GM23338 (cell line): ENCODE results near the gene SMYD3. TPM values are rescaled to one million over a fixed set of nuclear protein-coding genes. Genes with fewer than 3 reads are reported as not detected.

Experiments
- ATAC-seq: fragments of 200-7000 bp; cut with Tn5 transposase; 3 replicates; pipeline ENCODE4 v1.9.1; 2020
- DNase-seq: peaks from one replicate; pipeline ENCODE4 v3.0.0-alpha.2; 2015; ENCODE audit warnings: low spot score
- H2AFZ ChIP-seq: fragments of 200-600 bp; sonication (generic); 2 replicates; pipeline ENCODE4 v1.8.0; 2016; ENCODE audit warnings: antibody characterized with exemption, mild to moderate bottlenecking, moderate library complexity
- H3F3A ChIP-seq: fragments of 200-600 bp; sonication (generic); replicated peaks from 2 replicates; pipeline ENCODE4 v1.8.0; 2017; ENCODE audit warnings: antibody characterized with exemption, mixed run types, low read depth
- H3K27ac ChIP-seq: fragments of 200-600 bp; sonication (generic); 2 replicates; pipeline ENCODE4 v1.6.1; 2016; ENCODE audit warnings: low read depth
- H3K27me3 ChIP-seq: fragments of 200-600 bp; sonication (generic); 2 replicates; pipeline ENCODE4 v1.8.0; 2016; ENCODE audit warnings: mild to moderate bottlenecking, mixed run types, moderate library complexity; ENCODE audit not compliant: insufficient read depth
- H3K36me3 ChIP-seq: fragments of 200-600 bp; sonication (generic); 2 replicates; pipeline ENCODE4 v1.8.0; 2016; ENCODE audit warnings: mild to moderate bottlenecking; ENCODE audit not compliant: insufficient read depth
- H3K4me1 ChIP-seq: fragments of 200-600 bp; sonication (generic); 2 replicates; pipeline ENCODE4 v1.8.0; 2016; ENCODE audit warnings: mild to moderate bottlenecking, moderate library complexity; ENCODE audit not compliant: insufficient read depth
- H3K4me2 ChIP-seq: fragments of 200-600 bp; sonication (generic); 2 replicates; pipeline ENCODE4 v1.7.1; 2017; ENCODE audit warnings: mixed run types
- H3K4me3 ChIP-seq: fragments of 200-600 bp; sonication (generic); 2 replicates; pipeline ENCODE4 v1.6.1; 2016; ENCODE audit warnings: mixed run types
- H3K79me2 ChIP-seq: fragments of 200-600 bp; sonication (generic); replicated peaks from 2 replicates; pipeline ENCODE4 v1.8.0; 2017; ENCODE audit warnings: mild to moderate bottlenecking; ENCODE audit not compliant: insufficient read depth
- H3K9me2 ChIP-seq: fragments of 200-600 bp; sonication (generic); 2 replicates; pipeline ENCODE4 v1.8.0; 2017; ENCODE audit not compliant: insufficient read depth
- H4K20me1 ChIP-seq: fragments of 200-600 bp; sonication (generic); replicated peaks from 2 replicates; pipeline ENCODE4 v1.8.0; 2017; ENCODE audit warnings: mild to moderate bottlenecking; ENCODE audit not compliant: insufficient read depth
- H3K27ac Mint-ChIP-seq: 2 replicates; pipeline ENCODE4 v1.8.0; 2020; ENCODE audit warnings: inconsistent platforms, mild to moderate bottlenecking, moderate library complexity, mixed read lengths
- H3K27me3 Mint-ChIP-seq: 3 replicates; pipeline ENCODE4 v1.8.0; 2022; ENCODE audit warnings: low read depth, mild to moderate bottlenecking, moderate library complexity, mixed read lengths, inconsistent platforms; ENCODE audit not compliant: insufficient read depth, poor library complexity
- H3K36me3 Mint-ChIP-seq: 3 replicates; pipeline ENCODE4 v1.8.0; 2021; ENCODE audit warnings: low read depth, mild to moderate bottlenecking, inconsistent platforms, moderate library complexity, mixed read lengths
- H3K4me1 Mint-ChIP-seq: 3 replicates; pipeline ENCODE4 v1.8.0; 2020; ENCODE audit warnings: mild to moderate bottlenecking, inconsistent platforms, mixed read lengths
- H3K4me3 Mint-ChIP-seq: 3 replicates; pipeline ENCODE4 v1.8.0; 2021; ENCODE audit warnings: moderate library complexity, mild to moderate bottlenecking, inconsistent platforms, mixed read lengths
- H3K9me3 Mint-ChIP-seq: 3 replicates; pipeline ENCODE4 v1.8.0; 2020; ENCODE audit warnings: moderate library complexity, mild to moderate bottlenecking, inconsistent platforms, mixed read lengths
- ETS1 ChIP-seq: IDR thresholded peaks from 2 replicates; pipeline ENCODE4 v1.6.1; 2016; ENCODE audit warnings: antibody characterized with exemption
- EZH2 ChIP-seq: fragments of 200-600 bp; sonication (generic); IDR thresholded peaks from one replicate; pipeline ENCODE4 v1.8.0; 2017; ENCODE audit warnings: antibody characterized with exemption, mild to moderate bottlenecking, low read depth; ENCODE audit not compliant: unreplicated experiment
- JUNB ChIP-seq: IDR thresholded peaks from one replicate; pipeline ENCODE4 v1.6.1; 2016; ENCODE audit warnings: antibody characterized with exemption; ENCODE audit not compliant: unreplicated experiment
- NANOG ChIP-seq: IDR thresholded peaks from 2 replicates; pipeline ENCODE4 v1.6.1; 2016; ENCODE audit warnings: antibody characterized with exemption, borderline replicate concordance
- POLR2AphosphoS5 ChIP-seq: IDR thresholded peaks from 2 replicates; pipeline ENCODE4 v1.6.1; 2016; ENCODE audit warnings: antibody characterized with exemption, low read depth
- ZNF331 ChIP-seq: fragments of 250-450 bp; sonication (Bioruptor Pico); IDR thresholded peaks from 2 replicates; pipeline ENCODE4 v1.5.0; 2020; ENCODE audit warnings: low read depth, mild to moderate bottlenecking, moderate library complexity
- ZNF462 ChIP-seq: fragments of 250-450 bp; sonication (Bioruptor Pico); IDR thresholded peaks from 2 replicates; pipeline ENCODE4 v1.5.0; 2020; ENCODE audit warnings: mild to moderate bottlenecking, moderate library complexity
- polyA plus RNA-seq: library from polyadenylated mRNA; unstranded; fragments of >200 nt; fragmentation: Nextera tagmentation; extraction: Ambion mirVana; gene quantifications from 2 replicates; pipeline ENCODE4 v1.2.1, GENCODE V29; 2016
- total RNA-seq: library from RNA; depleted of rRNA; stranded (reverse); fragments of >200 nt; shearing (Covaris generic); gene quantifications from 2 replicates; pipeline ENCODE4 v1.2.3, GENCODE V29; 2014

Gene SMYD3
- total and polyA plus RNA-seq, 2 experiments from 2014 or later, result 31.8 to 34.4 TPM

GRCh38 chr1:245960171-245960570 is 546.9 kb downstream of the SMYD3 start:
- Mint-ChIP-seq H3K4me1 (peaks cover 5% of the 10 kb centered on the region; the same call in 2 of the 3 replicates), H3K27ac (no peak overlapping the region), H3K4me3 (no peak overlapping the region), H3K9me3 (no peaks in the 10 kb centered on the region), H3K36me3 (no peaks in the 10 kb centered on the region), H3K27me3 (peaks cover 3% of the 10 kb centered on the region)
- no peaks in the 10 kb centered on the region for H3K79me2 ChIP-seq
- no peak overlapping the region for H3K4me3 ChIP-seq
- DNase-seq (no peak), ATAC-seq (no peak)
- H3K27ac ChIP-seq, result no peak overlapping the region
- H3K4me2 ChIP-seq, result no peak overlapping the region
- H3K36me3 ChIP-seq, result no peaks in the 10 kb centered on the region
- no peaks in the 10 kb centered on the region for H3K9me2 ChIP-seq
- H2AFZ ChIP-seq, result no peak overlapping the region
- no peaks in the 10 kb centered on the region for H3K4me1 ChIP-seq
- TF ChIP-seq NANOG, result no peak
- TF ChIP-seq POLR2AphosphoS5, result no peak
- no peak for TF ChIP-seq ETS1
- TF ChIP-seq ZNF331 (CRISPR knock-in tag), result no peak
- no peak for TF ChIP-seq EZH2
- TF ChIP-seq ZNF462 (CRISPR knock-in tag), result no peak
- TF ChIP-seq JUNB, result no peak
- H3K27me3 ChIP-seq, result no peaks in the 10 kb centered on the region
- no peaks in the 10 kb centered on the region for H3F3A ChIP-seq
- no peaks in the 10 kb centered on the region for H4K20me1 ChIP-seq
